Progenitor cell of endocrine pancreas (in vitro differentiated cells): ENCODE data around the gene RPP30. TPM values are rescaled to one million over a fixed set of nuclear protein-coding genes. Genes with fewer than 3 reads are reported as not detected.

ENCODE experiments used
- DNase-seq: peaks from one replicate; pipeline ENCODE4 v3.0.0; 2021; ENCODE audit warnings: low spot score; ENCODE audit not compliant: unreplicated experiment
- H3K27ac Mint-ChIP-seq: 2 replicates; pipeline ENCODE4 v1.8.0; 2021; ENCODE audit warnings: mild to moderate bottlenecking, moderate library complexity, mixed read lengths
- H3K27me3 Mint-ChIP-seq: 2 replicates; pipeline ENCODE4 v1.8.0; 2021; ENCODE audit warnings: mixed read lengths
- H3K36me3 Mint-ChIP-seq: 2 replicates; pipeline ENCODE4 v1.8.0; 2022; ENCODE audit warnings: mixed read lengths; ENCODE audit not compliant: insufficient read depth
- H3K4me1 Mint-ChIP-seq: 2 replicates; pipeline ENCODE4 v1.8.0; 2021; ENCODE audit warnings: low read depth, mixed read lengths
- H3K4me3 Mint-ChIP-seq: 2 replicates; pipeline ENCODE4 v1.8.0; 2021; ENCODE audit warnings: low read depth, mild to moderate bottlenecking, moderate library complexity, mixed read lengths
- H3K9me3 Mint-ChIP-seq: 2 replicates; pipeline ENCODE4 v1.8.0; 2021; ENCODE audit warnings: low read depth, mixed read lengths
- CTCF ChIP-seq: fragments of 200-600 bp; sonication (generic); IDR thresholded peaks from one replicate; pipeline ENCODE4 v1.5.0; 2021; ENCODE audit warnings: antibody characterized with exemption, mild to moderate bottlenecking; ENCODE audit not compliant: unreplicated experiment
- total RNA-seq: library from RNA; stranded (reverse); gene quantifications from 2 replicates; pipeline ENCODE4 v1.2.1, GENCODE V29; 2021

RPP30 gene
- total RNA-seq, 1 donor from 2014 or later: 53.5 TPM

DNA sequence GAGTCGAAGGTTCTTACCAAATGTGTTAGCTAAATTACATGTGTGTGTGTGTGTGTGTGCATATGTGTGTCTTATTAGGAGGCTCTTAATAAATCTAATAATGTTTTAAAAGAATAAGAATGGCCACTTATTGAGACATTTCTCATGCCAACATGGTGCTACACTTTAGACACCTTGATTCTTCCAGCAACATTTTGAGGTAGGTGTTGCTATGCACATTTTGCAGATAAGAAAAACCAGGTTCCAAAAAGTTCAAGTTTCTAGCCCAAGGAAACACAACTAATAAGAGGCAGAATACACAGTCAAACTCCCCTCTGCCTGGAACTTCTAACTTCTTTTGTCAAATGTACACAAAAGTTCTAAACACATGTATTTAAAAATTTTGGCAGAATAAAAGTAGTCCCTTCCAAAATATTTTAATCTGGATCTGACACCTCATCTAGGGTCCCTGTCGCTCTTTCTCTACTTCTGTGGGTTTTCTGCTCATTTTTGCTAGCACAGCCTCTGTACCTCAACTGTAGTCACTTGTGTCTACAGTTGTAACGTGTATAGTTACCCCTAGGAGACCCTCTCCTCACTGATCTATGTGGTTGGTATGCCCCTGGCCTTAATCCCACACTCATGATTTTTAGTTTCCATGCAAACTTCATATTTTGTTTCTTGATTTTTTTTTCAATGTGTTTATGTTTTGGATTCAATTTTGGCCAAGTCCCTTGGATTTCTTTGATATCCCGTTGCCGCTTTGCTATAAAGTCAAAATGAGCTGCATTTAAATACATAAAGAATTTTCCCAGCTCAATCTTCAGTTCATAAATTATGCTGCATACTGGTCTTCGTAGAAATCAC lies 44.8 kb downstream of the RPP30 start:
- H3K4me3 Mint-ChIP-seq: peak overlapping the region; percentile 0
- H3K27me3 Mint-ChIP-seq: peaks cover 3% of the 10 kb centered on the region
- no peak for DNase-seq
- H3K27ac Mint-ChIP-seq: peak overlapping the region; percentile 46
- H3K4me1 Mint-ChIP-seq: peaks cover 36% of the 10 kb centered on the region
- H3K9me3 Mint-ChIP-seq: no peaks in the 10 kb centered on the region
- TF ChIP-seq CTCF: no peak
- H3K36me3 Mint-ChIP-seq: peaks cover 12% of the 10 kb centered on the region

- no peak for TF ChIP-seq CTCF
- peaks cover 11% of the 10 kb centered on the region for H3K36me3 Mint-ChIP-seq
- H3K27ac Mint-ChIP-seq: no peak overlapping the region
- H3K4me3 Mint-ChIP-seq: no peak overlapping the region
- no peaks in the 10 kb centered on the region for H3K9me3 Mint-ChIP-seq
- no peak for DNase-seq
- H3K27me3 Mint-ChIP-seq: peaks cover 3% of the 10 kb centered on the region
- H3K4me1 Mint-ChIP-seq: peaks cover 32% of the 10 kb centered on the region
Measured at GRCh38 chr10:90917238-90917967, 45.6 kb downstream of the RPP30 start.

- Mint-ChIP-seq H3K9me3 (no peaks in the 10 kb centered on the region), H3K4me3 (peak overlapping the region; percentile 20), H3K36me3 (peaks cover 11% of the 10 kb centered on the region), H3K27ac (no peak overlapping the region), H3K4me1 (peaks cover 30% of the 10 kb centered on the region), H3K27me3 (peaks cover 7% of the 10 kb centered on the region)
- no peak for TF ChIP-seq CTCF
- no peak for DNase-seq
Measured at GRCh38 chr10:90917968-90918318, 46.2 kb downstream of the RPP30 start.

DNA sequence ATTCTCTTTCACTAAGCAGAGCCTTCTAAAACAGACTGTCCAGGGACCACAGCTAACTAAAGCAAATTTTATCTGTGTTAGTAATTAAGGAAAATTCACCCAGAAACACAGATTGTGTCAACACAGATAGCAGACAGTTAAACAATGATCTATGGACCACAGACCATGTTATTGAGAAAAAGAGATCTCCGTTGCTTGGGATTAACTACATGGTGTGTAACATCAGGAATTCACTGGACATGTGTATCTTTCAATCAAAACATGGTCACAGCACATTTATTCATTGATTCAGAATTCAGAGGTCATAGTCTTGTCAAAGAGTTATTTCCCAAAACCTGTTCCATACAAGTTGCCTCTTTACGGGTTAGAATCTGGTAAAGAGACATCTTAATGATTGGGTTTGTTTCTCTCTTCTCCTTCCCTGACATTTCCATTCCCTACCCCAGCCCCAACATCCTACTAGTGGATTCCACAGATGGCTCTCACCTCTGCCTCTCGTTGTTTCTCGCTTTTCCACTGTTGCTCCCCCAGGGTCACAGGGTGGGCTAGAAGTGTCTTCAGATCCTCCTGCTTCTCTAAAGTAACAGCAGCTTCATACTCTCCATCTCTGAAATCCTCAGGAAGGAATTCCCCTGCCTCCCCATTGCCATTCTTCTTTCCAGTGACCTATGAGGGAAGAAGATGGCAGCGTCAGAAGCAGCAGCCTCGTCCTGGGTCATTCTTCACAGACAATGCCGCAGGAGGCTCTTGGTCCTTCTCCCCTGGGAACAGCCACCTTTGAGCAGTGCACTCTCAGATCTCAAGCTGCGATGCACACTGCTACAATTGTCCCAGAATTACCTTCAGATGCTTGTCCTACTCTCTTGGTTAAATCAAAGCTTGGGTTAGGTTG lies 48.2 kb downstream of the RPP30 start:
- no peak for DNase-seq
- H3K27me3 Mint-ChIP-seq: peaks cover 17% of the 10 kb centered on the region
- peaks cover 9% of the 10 kb centered on the region for H3K36me3 Mint-ChIP-seq
- H3K27ac Mint-ChIP-seq: peak overlapping the region; percentile 90
- no peaks in the 10 kb centered on the region for H3K9me3 Mint-ChIP-seq
- peak overlapping the region; percentile 70 for H3K4me3 Mint-ChIP-seq
- TF ChIP-seq CTCF: no peak
- peaks cover 26% of the 10 kb centered on the region for H3K4me1 Mint-ChIP-seq
